HG03139 (cell line): ENCODE results near the gene METTL21A.

ENCODE experiments used
- ATAC-seq: cut with Tn5 transposase; IDR thresholded peaks from one replicate; pipeline ENCODE4 v1.9.1; 2021; ENCODE audit not compliant: unreplicated experiment

The METTL21A gene

GRCh38 chr2:207624185-207625013 is 795 bp downstream of the METTL21A start:
- peak; percentile 36 for ATAC-seq

GRCh38 chr2:207621501-207622039 is 3.6 kb downstream of the METTL21A start:
- ATAC-seq = no peak

- ATAC-seq = no peak
These were observed 5.4 kb downstream of the METTL21A start for GRCh38 chr2:207619764-207620203.

- no peak for ATAC-seq
These were observed 8.1 kb downstream of the METTL21A start for GRCh38 chr2:207617011-207617671.

- ATAC-seq = no peak
These were observed 9.0 kb downstream of the METTL21A start for GRCh38 chr2:207616185-207616584.

- ATAC-seq = no peak
These were observed 10.4 kb downstream of the METTL21A start for GRCh38 chr2:207614824-207615223.

- ATAC-seq = no peak
These were observed 12.5 kb downstream of the METTL21A start for GRCh38 chr2:207612714-207613113.

- ATAC-seq = no peak
These were observed 18.4 kb downstream of the METTL21A start for GRCh38 chr2:207606829-207607228.

GRCh38 chr2:207606399-207606798 is 18.8 kb downstream of the METTL21A start:
- ATAC-seq = no peak

GRCh38 chr2:207603486-207603885 is 21.7 kb downstream of the METTL21A start:
- no peak for ATAC-seq

GRCh38 chr2:207601774-207602173 is 23.4 kb downstream of the METTL21A start:
- no peak for ATAC-seq

GRCh38 chr2:207600231-207600630 is 25.0 kb downstream of the METTL21A start:
- ATAC-seq = no peak

GRCh38 chr2:207599636-207600035 is 25.6 kb downstream of the METTL21A start:
- no peak for ATAC-seq

- ATAC-seq = no peak
These were observed 30.5 kb downstream of the METTL21A start for GRCh38 chr2:207594731-207595130.

- ATAC-seq = no peak
These were observed 30.9 kb downstream of the METTL21A start for GRCh38 chr2:207594264-207594663.

GRCh38 chr2:207593277-207593676 is 31.9 kb downstream of the METTL21A start:
- ATAC-seq = no peak

- no peak for ATAC-seq
These were observed 36.1 kb downstream of the METTL21A start for GRCh38 chr2:207589143-207589542.

- ATAC-seq = no peak
These were observed 37.9 kb downstream of the METTL21A start for GRCh38 chr2:207587305-207587704.

- ATAC-seq = no peak
These were observed 40.2 kb downstream of the METTL21A start for GRCh38 chr2:207584952-207585351.

- ATAC-seq = no peak
These were observed 53.8 kb downstream of the METTL21A start for GRCh38 chr2:207571370-207571769.

- ATAC-seq = no peak
These were observed 57.5 kb downstream of the METTL21A start for GRCh38 chr2:207567671-207568070.
